Mammary epithelial cell (primary cell): ENCODE data around the gene NOX5.

Source experiments
- CTCF ChIP-seq, 2 donors: IDR thresholded peaks in 1 of 2; conservative IDR thresholded peaks in 1 of 2; 2 replicates each; pipeline ENCODE4 v1.5.1; 2011 to 2012; ENCODE audit warnings: inconsistent platforms in 2 of 2, low read length in 2 of 2, mild to moderate bottlenecking in 2 of 2, control low read depth in 1 of 2, low read depth in 1 of 2; ENCODE audit not compliant: insufficient read depth in 1 of 2; ENCODE audit errors: extremely low read depth in 1 of 2
- EZH2 ChIP-seq: IDR thresholded peaks from 2 replicates; pipeline ENCODE4 v1.6.1; 2012; ENCODE audit warnings: low read length, inconsistent platforms, borderline replicate concordance

- TF ChIP-seq EZH2 (no peak), CTCF (conservative IDR thresholded peaks at IDR 0.05 in 1 of 2, IDR thresholded peaks at IDR 0.05 in 1 of 2; ENCODE audit: extremely low read depth in 1 of 2, insufficient read depth in 1 of 2, low read depth in 1 of 2, low read length in 2 of 2) (no peak)
These were observed 82.1 kb downstream of the NOX5 start for GRCh38 chr15:69096626-69097025.
